GM19328 (cell line): ENCODE results near the gene MAP3K21.

Experiments used
- ATAC-seq: cut with Tn5 transposase; IDR thresholded peaks from one replicate; pipeline ENCODE4 v1.9.1; 2021; ENCODE audit warnings: mild to moderate bottlenecking, moderate library complexity; ENCODE audit not compliant: unreplicated experiment

MAP3K21 gene

GRCh38 chr1:233386336-233386735, 58.8 kb downstream of the MAP3K21 start:
- no peak for ATAC-seq

DNA sequence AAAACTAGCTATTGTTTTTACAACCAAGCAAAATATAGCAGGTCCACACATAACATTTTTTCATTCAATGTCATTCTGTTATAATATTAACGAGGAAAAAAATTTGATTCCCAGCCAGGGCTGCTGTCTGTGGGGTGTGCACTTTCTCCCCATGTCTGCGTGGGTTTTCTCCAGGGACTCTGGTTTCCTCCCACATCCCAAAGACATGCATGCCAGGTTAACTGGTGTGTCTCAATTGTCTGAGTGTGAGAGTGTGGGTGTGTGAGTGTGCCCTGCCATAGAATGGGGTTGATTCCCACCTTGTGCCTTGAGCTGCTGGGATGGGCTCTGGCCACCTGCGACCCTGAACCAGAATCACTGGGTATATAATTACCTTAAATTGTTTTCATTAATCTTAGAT, 60.1 kb downstream of the MAP3K21 start:
- ATAC-seq, result no peak

DNA sequence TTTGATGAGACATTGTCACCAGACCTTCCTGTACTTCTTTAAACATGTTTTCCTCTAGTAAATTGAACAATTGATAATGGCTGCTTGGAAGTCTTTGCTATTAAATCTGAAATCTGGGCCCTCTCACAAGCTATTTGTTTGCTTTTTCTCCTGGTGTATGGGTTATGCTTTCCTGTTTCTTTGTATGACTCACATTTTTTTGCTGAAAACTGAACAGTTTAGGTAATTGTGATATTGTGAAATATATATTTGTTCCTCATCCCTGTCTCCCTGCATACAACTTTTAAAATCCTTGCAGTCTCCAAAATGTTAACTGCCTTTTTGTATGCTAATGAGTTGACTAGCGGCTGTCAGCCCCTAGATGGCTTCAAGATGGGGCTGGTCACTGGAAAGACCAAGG, 61.6 kb downstream of the MAP3K21 start:
- ATAC-seq, result no peak

DNA sequence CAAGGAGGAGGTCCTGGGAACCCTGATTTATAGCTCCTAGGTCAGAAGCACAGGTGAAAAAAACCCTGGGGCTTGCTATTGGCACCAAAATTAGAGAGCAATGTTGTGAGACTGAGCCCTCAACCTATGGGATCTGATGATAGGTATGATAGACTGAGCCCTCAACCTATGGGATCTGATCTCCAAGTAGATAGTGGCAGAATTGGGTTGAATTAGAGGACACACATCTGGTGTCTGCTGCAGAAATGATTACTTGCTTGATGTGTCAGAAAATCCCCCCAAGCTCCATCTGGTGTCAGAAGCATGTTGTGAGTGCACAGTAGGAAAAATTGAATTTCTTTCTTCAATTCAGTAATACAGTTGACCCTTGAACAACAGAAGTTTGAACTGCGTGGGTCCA, 62.4 kb downstream of the MAP3K21 start:
- no peak for ATAC-seq

- no peak for ATAC-seq
Observed at GRCh38 chr1:233390842-233391737, 63.6 kb downstream of the MAP3K21 start.

- no peak for ATAC-seq
Observed at GRCh38 chr1:233393084-233393840, 65.7 kb downstream of the MAP3K21 start.

DNA sequence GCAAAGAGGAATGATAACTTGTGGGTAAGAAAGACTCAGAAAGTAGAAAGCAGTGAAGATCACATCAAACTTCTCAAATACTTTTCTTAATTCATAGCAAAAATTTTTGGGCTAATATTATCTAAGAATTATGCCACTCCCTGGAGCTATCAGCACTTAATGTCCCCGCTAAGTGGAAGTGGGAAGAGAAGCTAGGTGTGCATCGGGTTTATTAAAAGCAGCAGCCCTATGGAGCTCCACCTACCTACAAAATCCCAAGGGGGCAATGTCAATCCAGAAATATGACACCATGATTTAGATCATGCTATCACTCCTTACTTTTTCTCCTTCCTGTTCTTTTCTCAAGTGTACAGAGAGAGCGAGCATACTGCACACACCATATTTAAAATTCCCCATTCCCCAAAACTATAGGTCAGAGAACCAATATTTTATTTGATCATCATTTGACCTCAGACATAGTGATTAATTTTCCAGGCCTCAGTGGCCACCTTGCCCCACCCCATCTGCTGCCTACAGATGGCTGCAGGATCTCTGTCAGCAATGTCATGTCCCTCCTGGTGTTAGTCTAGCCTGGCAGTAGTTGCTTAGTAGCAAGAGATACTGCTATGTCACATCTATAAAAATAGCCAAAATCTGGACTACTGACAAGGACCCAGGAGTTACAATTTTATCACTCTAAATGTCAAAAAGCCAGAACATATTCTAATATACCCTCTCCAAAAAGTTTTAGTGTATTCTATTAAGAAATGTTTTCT, 66.6 kb downstream of the MAP3K21 start:
- no peak for ATAC-seq

DNA sequence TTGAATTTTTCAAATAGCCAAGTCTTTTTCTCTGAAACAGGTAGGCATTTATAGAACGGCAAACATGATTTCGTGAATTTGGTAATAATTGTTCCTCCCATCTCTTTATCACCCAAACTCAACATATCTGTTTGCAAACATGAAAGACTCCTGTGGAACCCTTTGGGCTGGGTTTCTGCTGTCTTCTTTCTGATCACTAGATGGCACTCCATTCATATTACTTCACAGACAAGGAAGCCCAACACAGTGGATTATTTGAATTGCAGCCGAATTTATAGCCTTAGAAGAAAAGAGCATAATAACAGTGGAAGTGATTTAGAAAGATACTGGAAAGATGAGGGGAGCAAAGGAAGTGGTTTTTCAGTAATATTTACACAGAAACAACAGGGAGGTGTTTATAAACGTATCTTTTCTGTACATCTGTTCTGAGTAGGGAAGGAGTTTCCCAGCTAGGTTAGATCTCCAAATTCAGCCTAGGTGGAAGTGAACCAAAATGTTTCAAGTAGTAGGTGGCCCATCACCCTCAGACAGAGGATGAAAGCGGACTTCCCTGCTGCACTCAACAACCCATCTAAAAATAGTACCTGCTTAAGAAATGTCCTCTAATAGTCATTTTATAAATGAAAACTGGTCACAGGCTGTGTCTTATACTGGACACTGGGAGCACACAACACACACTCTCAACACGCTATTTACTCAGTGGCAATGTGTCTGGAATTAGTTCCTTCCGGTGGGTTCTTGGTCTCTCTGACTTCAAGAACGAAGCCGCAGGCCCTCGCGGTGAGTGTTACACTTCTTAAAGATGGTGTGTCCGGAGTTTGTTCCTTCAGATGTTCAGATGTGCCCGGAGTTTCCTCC, 67.6 kb downstream of the MAP3K21 start:
- ATAC-seq, result peak; percentile 58

- no peak for ATAC-seq
Observed at GRCh38 chr1:233395863-233396646, 68.5 kb downstream of the MAP3K21 start.

DNA sequence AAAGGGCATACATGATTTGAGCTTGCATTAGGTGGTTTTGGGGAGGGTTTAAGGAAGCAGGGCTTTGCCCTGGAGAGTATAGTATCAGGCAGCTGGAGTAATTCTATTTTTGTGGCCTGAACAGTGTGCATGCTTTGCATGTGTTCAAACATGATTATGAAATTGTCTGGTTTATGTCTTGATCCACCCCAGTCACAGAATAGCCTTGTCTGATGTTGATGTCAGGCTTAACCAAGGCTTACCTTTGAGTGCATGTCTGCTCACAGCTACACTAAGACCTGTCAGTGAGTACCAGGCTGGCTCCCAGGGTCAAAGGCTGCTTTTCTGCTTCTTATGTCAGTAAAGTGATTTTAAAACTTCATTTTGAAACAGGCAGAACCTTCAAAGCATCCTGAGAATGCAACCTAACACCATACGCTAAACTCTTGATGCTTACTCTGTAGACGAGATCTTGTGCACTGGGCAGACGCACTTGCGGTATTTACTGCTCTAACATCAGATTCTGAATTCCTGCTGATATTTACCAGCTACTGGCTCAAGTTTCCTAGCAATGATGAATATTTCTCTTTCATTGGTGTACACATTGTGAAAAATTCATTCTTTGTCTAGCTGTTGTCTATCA, 78.9 kb downstream of the MAP3K21 start:
- no peak for ATAC-seq

- no peak for ATAC-seq
Observed at GRCh38 chr1:233406994-233407631, 79.6 kb downstream of the MAP3K21 start.

- ATAC-seq, result no peak
Observed at GRCh38 chr1:233409540-233409939, 82.0 kb downstream of the MAP3K21 start.

- ATAC-seq, result no peak
Observed at GRCh38 chr1:233410906-233411305, 83.4 kb downstream of the MAP3K21 start.

- ATAC-seq, result no peak
Observed at GRCh38 chr1:233412812-233413211, 85.3 kb downstream of the MAP3K21 start.

GRCh38 chr1:233421293-233421692, 93.8 kb downstream of the MAP3K21 start:
- ATAC-seq, result no peak

- ATAC-seq, result no peak
Observed at GRCh38 chr1:233424779-233425178, 97.3 kb downstream of the MAP3K21 start.

- no peak for ATAC-seq
Observed at GRCh38 chr1:233427907-233428306, 100.4 kb downstream of the MAP3K21 start.

DNA sequence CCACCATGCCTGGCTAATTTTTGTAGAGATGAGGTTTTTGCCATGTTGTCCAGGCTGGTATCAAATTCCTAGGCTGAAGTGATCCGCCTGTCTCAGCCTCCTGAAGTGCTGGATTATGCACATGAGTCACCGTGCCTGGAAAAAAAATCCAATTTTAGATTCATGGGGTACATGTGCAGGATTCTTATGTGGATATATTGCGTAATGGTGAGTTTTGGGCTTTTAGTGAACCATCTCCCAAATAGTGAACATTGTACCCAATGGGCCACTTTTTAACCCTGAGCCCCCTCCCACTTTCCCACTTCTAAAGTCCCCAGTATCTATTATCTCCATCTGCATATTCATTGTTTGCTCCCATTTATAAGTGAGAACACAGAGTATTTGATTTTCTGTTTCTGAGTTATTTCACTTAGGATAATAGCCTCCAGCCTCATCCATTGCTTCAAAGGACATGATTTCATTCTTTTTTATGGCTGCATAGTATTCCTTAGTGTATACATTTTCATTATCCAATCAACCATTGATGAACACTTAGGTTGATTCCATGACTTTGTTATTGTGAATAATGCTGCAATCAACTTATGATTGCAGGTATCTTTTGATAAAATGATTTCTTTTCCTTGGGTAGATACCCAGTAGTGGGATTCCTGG, 104.4 kb downstream of the MAP3K21 start:
- no peak for ATAC-seq
